DOHH2 (cell line): ENCODE measurements around the gene LRRC3C.

Experiments used
- H3F3A ChIP-seq: fragments of 200-600 bp; sonication (generic), shearing (Covaris generic); 2 replicates; pipeline ENCODE4 v1.6.0; 2016; ENCODE audit warnings: antibody characterized with exemption, mild to moderate bottlenecking; ENCODE audit not compliant: control insufficient read depth, insufficient read depth
- H3K27ac ChIP-seq: fragments of 200-600 bp; sonication (generic); 2 replicates; pipeline ENCODE4 v1.5.1; 2014; ENCODE audit warnings: low read depth, mild to moderate bottlenecking, low read length, moderate library complexity
- H3K27me3 ChIP-seq: fragments of 200-600 bp; sonication (generic); 2 replicates; pipeline ENCODE4 v1.6.1; 2014; ENCODE audit warnings: mild to moderate bottlenecking, low read length, mixed read lengths; ENCODE audit not compliant: control insufficient read depth
- H3K36me3 ChIP-seq: fragments of 200-600 bp; sonication (generic); 2 replicates; pipeline ENCODE4 v1.6.1; 2014; ENCODE audit warnings: mild to moderate bottlenecking, low read length, moderate library complexity, mixed read lengths; ENCODE audit not compliant: control insufficient read depth
- H3K4me1 ChIP-seq: fragments of 200-600 bp; sonication (generic); 2 replicates; pipeline ENCODE4 v1.6.1; 2014; ENCODE audit warnings: mild to moderate bottlenecking, low read length, mixed read lengths; ENCODE audit not compliant: control insufficient read depth
- H3K4me2 ChIP-seq: fragments of 200-600 bp; sonication (generic); 2 replicates; pipeline ENCODE4 v1.6.0; 2014; ENCODE audit warnings: mild to moderate bottlenecking, low read length, moderate library complexity
- H3K4me3 ChIP-seq: fragments of 200-600 bp; sonication (generic); 2 replicates; pipeline ENCODE4 v1.5.1; 2014; ENCODE audit warnings: mild to moderate bottlenecking, low read length, mixed read lengths
- H3K79me2 ChIP-seq: fragments of 200-600 bp; sonication (generic); 2 replicates; pipeline ENCODE4 v1.6.1; 2014; ENCODE audit warnings: mild to moderate bottlenecking, low read length, mixed read lengths; ENCODE audit not compliant: control insufficient read depth
- H3K9me2 ChIP-seq: fragments of 200-600 bp; sonication (generic); replicated peaks from 2 replicates; pipeline ENCODE4 v1.6.1; 2014; ENCODE audit warnings: mild to moderate bottlenecking, low read length, mixed read lengths; ENCODE audit not compliant: control insufficient read depth
- H3K9me3 ChIP-seq: fragments of 200-600 bp; sonication (generic); 2 replicates; pipeline ENCODE4 v1.6.1; 2014; ENCODE audit warnings: antibody characterized with exemption, low read length, mixed read lengths; ENCODE audit not compliant: control insufficient read depth, insufficient read depth
- H4K20me1 ChIP-seq: fragments of 200-600 bp; sonication (generic); 2 replicates; pipeline ENCODE4 v1.6.0; 2014; ENCODE audit warnings: low read depth, mild to moderate bottlenecking, antibody characterized with exemption, low read length, moderate library complexity; ENCODE audit not compliant: control insufficient read depth, insufficient read depth
- CTCF ChIP-seq: fragments of 200-600 bp; sonication (generic); IDR thresholded peaks from one replicate; pipeline ENCODE4 v1.5.1; 2014; ENCODE audit warnings: antibody characterized with exemption, mild to moderate bottlenecking, low read depth, low read length; ENCODE audit not compliant: poor library complexity, severe bottlenecking
- EZH2phosphoT487 ChIP-seq: fragments of 200-600 bp; sonication (generic); IDR thresholded peaks from 2 replicates; pipeline ENCODE4 v1.6.1; 2017; ENCODE audit warnings: borderline replicate concordance, mild to moderate bottlenecking, antibody characterized with exemption, low read length, moderate library complexity, mixed read lengths

The LRRC3C gene

GRCh38 chr17:39994448-39994847 is 66.9 kb downstream of the LRRC3C start:
- Histone ChIP-seq H3F3A (no peaks in the 10 kb centered on the region), H3K36me3 (peaks cover 80% of the 10 kb centered on the region), H3K4me1 (no peaks in the 10 kb centered on the region), H3K79me2 (no peaks in the 10 kb centered on the region), H3K4me3 (no peak overlapping the region), H3K27me3 (no peaks in the 10 kb centered on the region), H3K27ac (no peak overlapping the region), H4K20me1 (no peaks in the 10 kb centered on the region; the same call in 1 of the 2 replicates), H3K9me3 (no peaks in the 10 kb centered on the region), H3K4me2 (no peak overlapping the region), H3K9me2 (no peaks in the 10 kb centered on the region)
- no peak for TF ChIP-seq EZH2phosphoT487
- no peak for TF ChIP-seq CTCF
